Fibroblast of lung (primary cell): ENCODE data around the gene IPP. TPM values are rescaled to one million over a fixed set of nuclear protein-coding genes. Genes with fewer than 3 reads are reported as not detected.
A peak's percentile ranks its signal among the peaks of the same experiment; 100 is the strongest.

Source experiments
- DNase-seq, 2 donors: peaks; one replicate each; pipeline versions ENCODE4 v3.0.0 to v3.0.0-alpha.2; 2010; ENCODE audit warnings: low read depth in 2 of 2
- H2AFZ ChIP-seq: 2 replicates; pipeline ENCODE4 v1.5.1; 2012; ENCODE audit warnings: low read length, control low read depth, inconsistent platforms
- H3K27ac ChIP-seq: 2 replicates; pipeline ENCODE4 v1.5.1; 2011; ENCODE audit warnings: low read length, control low read depth; ENCODE audit not compliant: insufficient read depth
- H3K27me3 ChIP-seq: 2 replicates; pipeline ENCODE4 v1.5.1; 2011; ENCODE audit warnings: mild to moderate bottlenecking, low read length; ENCODE audit not compliant: control insufficient read depth, insufficient read depth
- H3K36me3 ChIP-seq: 2 replicates; pipeline ENCODE4 v1.5.1; 2011; ENCODE audit warnings: low read length; ENCODE audit not compliant: control insufficient read depth, insufficient read depth
- H3K4me1 ChIP-seq: 2 replicates; pipeline ENCODE4 v1.5.1; 2011; ENCODE audit warnings: low read length; ENCODE audit not compliant: control insufficient read depth, insufficient read depth; ENCODE audit errors: extremely low read depth
- H3K4me2 ChIP-seq: 2 replicates; pipeline ENCODE4 v1.5.1; 2011; ENCODE audit warnings: low read length, control low read depth; ENCODE audit not compliant: insufficient read depth; ENCODE audit errors: extremely low read depth
- H3K4me3 ChIP-seq, 4 experiments: fragments of 200-600 bp in 1 of 4; sonication (generic) in 1 of 4; replicated peaks in 1 of 4; 2 replicates each; pipeline ENCODE4 v1.5.1; 2011 to 2016; ENCODE audit warnings: low read length in 4 of 4, low read depth in 3 of 4, mild to moderate bottlenecking in 3 of 4, control low read depth in 2 of 4, inconsistent platforms in 1 of 4, mixed read lengths in 1 of 4; ENCODE audit not compliant: insufficient read depth in 1 of 4; ENCODE audit errors: control extremely low read depth in 1 of 4
- H3K79me2 ChIP-seq: 2 replicates; pipeline ENCODE4 v1.5.1; 2012; ENCODE audit warnings: mild to moderate bottlenecking, low read length, inconsistent platforms; ENCODE audit not compliant: control insufficient read depth, insufficient read depth
- H3K9ac ChIP-seq: 2 replicates; pipeline ENCODE4 v1.5.1; 2011; ENCODE audit warnings: mild to moderate bottlenecking, low read length, control low read depth; ENCODE audit not compliant: insufficient read depth
- H3K9me3 ChIP-seq: 2 replicates; pipeline ENCODE4 v1.5.1; 2012; ENCODE audit warnings: low read depth, low read length; ENCODE audit not compliant: control insufficient read depth, insufficient read depth
- H4K20me1 ChIP-seq: 2 replicates; pipeline ENCODE4 v1.5.1; 2011; ENCODE audit warnings: low read length; ENCODE audit not compliant: control insufficient read depth, insufficient read depth; ENCODE audit errors: extremely low read depth
- EZH2 ChIP-seq: IDR thresholded peaks from 2 replicates; pipeline ENCODE4 v1.5.1; 2012; ENCODE audit warnings: low read length, control low read depth, mild to moderate bottlenecking; ENCODE audit errors: missing control alignments
- polyA plus RNA-seq, 2 donors: library from polyadenylated mRNA; depleted of rRNA in 1 of 2; stranded (reverse) in 1 of 2; unstranded in 1 of 2; fragments of >200 nt; gene quantifications; 2 replicates each; pipeline ENCODE4 v1.2.1, GENCODE V29; 2011 to 2012; ENCODE audit warnings: missing spikeins in 1 of 2
- total RNA-seq: library from RNA; depleted of rRNA; stranded (reverse); fragments of >200 nt; gene quantifications from 2 replicates; pipeline ENCODE4 v1.2.1, GENCODE V29; 2014
- TF ChIP-seq, protein P1 (sequence below), 2 donors: IDR thresholded peaks in 1 of 2; conservative IDR thresholded peaks in 1 of 2; 1 replicate in 1 of 2; 2 replicates in 1 of 2; pipeline ENCODE4 v1.5.1; 2011 to 2012; ENCODE audit warnings: low read length in 2 of 2, control low read depth in 1 of 2, inconsistent platforms in 1 of 2, low read depth in 1 of 2, mild to moderate bottlenecking in 1 of 2

Gene IPP
- total and polyA plus RNA-seq, 2 donors (not counting 1 experiment from before 2014, with no cell fraction given), result 11.0 to 15.2 TPM

DNA sequence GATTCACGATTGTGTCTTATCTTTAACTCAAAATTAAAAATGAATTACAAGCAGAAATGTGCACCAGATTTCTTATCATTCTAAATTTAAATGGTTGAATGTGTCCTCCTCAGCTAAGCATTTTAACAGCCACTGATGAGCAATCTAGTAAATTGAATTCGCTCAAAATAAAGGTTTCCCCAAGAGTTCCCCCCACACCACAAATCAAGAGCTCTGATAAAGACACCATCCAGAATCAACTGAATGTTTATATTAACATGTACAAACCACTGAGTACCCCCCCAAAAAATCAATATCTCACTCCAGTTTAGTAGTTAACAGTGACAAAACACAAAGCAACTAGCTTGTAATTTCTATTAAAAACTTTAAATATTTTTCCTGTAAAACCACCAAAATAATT, 66.1 kb downstream of the IPP start:
- TF ChIP-seq, protein P1, sequence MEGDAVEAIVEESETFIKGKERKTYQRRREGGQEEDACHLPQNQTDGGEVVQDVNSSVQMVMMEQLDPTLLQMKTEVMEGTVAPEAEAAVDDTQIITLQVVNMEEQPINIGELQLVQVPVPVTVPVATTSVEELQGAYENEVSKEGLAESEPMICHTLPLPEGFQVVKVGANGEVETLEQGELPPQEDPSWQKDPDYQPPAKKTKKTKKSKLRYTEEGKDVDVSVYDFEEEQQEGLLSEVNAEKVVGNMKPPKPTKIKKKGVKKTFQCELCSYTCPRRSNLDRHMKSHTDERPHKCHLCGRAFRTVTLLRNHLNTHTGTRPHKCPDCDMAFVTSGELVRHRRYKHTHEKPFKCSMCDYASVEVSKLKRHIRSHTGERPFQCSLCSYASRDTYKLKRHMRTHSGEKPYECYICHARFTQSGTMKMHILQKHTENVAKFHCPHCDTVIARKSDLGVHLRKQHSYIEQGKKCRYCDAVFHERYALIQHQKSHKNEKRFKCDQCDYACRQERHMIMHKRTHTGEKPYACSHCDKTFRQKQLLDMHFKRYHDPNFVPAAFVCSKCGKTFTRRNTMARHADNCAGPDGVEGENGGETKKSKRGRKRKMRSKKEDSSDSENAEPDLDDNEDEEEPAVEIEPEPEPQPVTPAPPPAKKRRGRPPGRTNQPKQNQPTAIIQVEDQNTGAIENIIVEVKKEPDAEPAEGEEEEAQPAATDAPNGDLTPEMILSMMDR (conservative IDR thresholded peaks at IDR 0.05 in 1 of 2, IDR thresholded peaks at IDR 0.05 in 1 of 2; ENCODE audit: low read depth in 1 of 2, low read length in 2 of 2), result no peak
- TF ChIP-seq EZH2, result no peak
- Histone ChIP-seq H3K4me2 (peak overlapping the region; percentile 76), H2AFZ (no peak overlapping the region), H3K79me2 (peaks cover 82% of the 10 kb centered on the region), H3K4me3 (peak overlapping the region; percentile 73 to 97 (median 88)), H3K9ac (no peak overlapping the region), H3K4me1 (peaks cover 7% of the 10 kb centered on the region), H4K20me1 (no peaks in the 10 kb centered on the region), H3K27me3 (no peaks in the 10 kb centered on the region), H3K9me3 (no peaks in the 10 kb centered on the region), H3K27ac (no peak overlapping the region), H3K36me3 (no peaks in the 10 kb centered on the region)
- DNase-seq, result no peak

DNA sequence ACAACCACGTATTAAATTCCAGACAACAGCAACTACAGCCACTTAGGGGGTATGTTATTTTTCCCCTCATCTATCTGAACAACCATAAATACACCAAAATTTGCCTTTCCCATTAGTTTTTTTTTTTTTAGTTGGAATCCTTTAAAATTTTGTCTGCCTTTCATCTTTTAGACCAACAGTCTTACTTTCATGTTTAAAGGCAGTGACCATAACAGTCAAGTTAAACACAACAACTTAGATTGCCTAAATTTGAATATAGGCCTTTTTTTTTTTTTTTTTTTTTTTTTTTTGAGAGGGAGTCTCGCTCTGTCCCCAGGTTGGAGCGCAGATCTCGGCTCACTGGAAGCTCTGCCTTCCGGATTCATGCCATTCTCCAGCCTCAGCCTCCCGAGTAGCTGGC, 67.5 kb downstream of the IPP start:
- Histone ChIP-seq H3K36me3 (no peaks in the 10 kb centered on the region), H3K27me3 (no peaks in the 10 kb centered on the region), H3K79me2 (peaks cover 84% of the 10 kb centered on the region), H3K4me3 (no peak overlapping the region), H4K20me1 (peaks cover 6% of the 10 kb centered on the region), H3K27ac (no peak overlapping the region), H3K4me1 (peaks cover 9% of the 10 kb centered on the region), H3K9me3 (no peaks in the 10 kb centered on the region), H3K9ac (no peak overlapping the region), H3K4me2 (peak overlapping the region; percentile 4), H2AFZ (no peak overlapping the region)
- no peak for TF ChIP-seq EZH2
- TF ChIP-seq, protein P1 (conservative IDR thresholded peaks at IDR 0.05 in 1 of 2, IDR thresholded peaks at IDR 0.05 in 1 of 2; ENCODE audit: low read depth in 1 of 2, low read length in 2 of 2), result no peak
- no peak for DNase-seq

DNA sequence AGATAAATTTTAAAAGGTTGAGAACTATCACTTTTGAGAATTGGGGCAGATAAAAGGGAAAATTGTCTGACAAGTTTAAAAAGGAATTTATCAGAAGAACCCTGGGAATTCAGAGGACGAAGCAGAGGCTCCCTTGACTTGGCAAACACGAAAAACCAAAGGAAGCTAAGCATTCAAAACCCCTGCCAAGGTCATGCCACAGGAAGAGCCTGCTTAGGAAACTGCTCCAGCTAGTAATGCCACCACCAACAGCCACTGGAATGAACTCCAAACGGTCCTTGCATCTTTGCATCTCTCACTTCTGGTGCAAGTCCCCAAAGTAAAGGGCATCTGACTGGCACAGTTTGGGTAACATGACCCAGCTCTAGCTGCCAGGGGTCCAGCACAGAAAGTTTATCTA, 71.3 kb downstream of the IPP start:
- peaks cover 6% of the 10 kb centered on the region for H4K20me1 ChIP-seq
- no peak overlapping the region for H2AFZ ChIP-seq
- no peak overlapping the region for H3K27ac ChIP-seq
- no peaks in the 10 kb centered on the region for H3K9me3 ChIP-seq
- H3K4me2 ChIP-seq, result peak overlapping the region; percentile 54
- H3K27me3 ChIP-seq, result no peaks in the 10 kb centered on the region
- peaks cover 93% of the 10 kb centered on the region for H3K79me2 ChIP-seq
- DNase-seq, result peak in 1 of 2 donors; percentile 34
- peaks cover 1% of the 10 kb centered on the region for H3K36me3 ChIP-seq
- no peak overlapping the region for H3K4me3 ChIP-seq
- no peak overlapping the region for H3K9ac ChIP-seq
- TF ChIP-seq, protein P1 (conservative IDR thresholded peaks at IDR 0.05 in 1 of 2, IDR thresholded peaks at IDR 0.05 in 1 of 2; ENCODE audit: low read depth in 1 of 2, low read length in 2 of 2), result no peak
- TF ChIP-seq EZH2, result no peak
- H3K4me1 ChIP-seq, result peaks cover 6% of the 10 kb centered on the region
